Activated CD4-positive, alpha-beta T cell treated with anti-CD3 and anti-CD28 coated beads for 48 hours (primary cell): ENCODE measurements around the gene OSER1.

Experiments used
- DNase-seq: peaks from one replicate; pipeline ENCODE4 v3.0.0-alpha.2; 2020

The OSER1 gene

GRCh38 chr20:44223721-44224120 is 13.2 kb upstream of the OSER1 start:
- no peak for DNase-seq

DNA sequence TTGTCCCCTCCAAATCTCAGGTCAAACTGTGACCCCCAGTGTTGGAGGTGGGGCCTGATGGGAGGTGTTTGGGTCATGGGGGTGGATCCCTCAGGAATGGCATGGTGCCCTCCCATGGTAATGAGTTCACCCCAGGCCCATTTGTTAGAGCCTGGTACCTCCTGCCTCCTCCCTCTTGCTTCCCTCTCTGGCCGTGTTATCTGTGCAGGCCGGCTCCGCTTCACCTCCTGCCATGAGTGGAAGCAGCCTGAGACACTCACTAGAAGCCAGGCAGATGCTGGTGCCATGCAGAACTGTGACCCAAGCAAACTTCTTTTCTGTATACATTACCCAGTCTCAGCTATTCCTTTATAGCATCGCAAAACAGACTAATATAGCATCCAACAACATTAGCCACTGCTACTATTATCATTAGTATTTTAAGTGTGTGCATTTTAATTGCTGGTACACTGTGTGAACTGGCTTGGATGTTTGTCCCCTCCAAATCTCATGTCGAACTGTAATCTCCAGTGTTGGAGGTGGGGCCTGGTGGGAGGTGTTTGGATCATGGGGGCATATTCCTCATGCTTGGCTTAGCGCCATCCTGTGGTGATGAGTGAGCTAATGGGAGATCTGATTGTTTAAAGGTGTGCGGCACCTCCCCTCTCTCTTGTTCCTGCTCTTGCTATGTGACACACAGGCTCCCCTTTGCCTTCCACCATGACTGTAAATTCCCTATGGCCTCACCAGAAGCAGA is 12.2 kb upstream of the OSER1 start:
- DNase-seq = no peak

GRCh38 chr20:44222027-44222426 is 11.5 kb upstream of the OSER1 start:
- no peak for DNase-seq

- DNase-seq = no peak
Observed at GRCh38 chr20:44221368-44221954, 10.9 kb upstream of the OSER1 start.

GRCh38 chr20:44219791-44220190 is 9.2 kb upstream of the OSER1 start:
- no peak for DNase-seq

GRCh38 chr20:44219170-44219730 is 8.7 kb upstream of the OSER1 start:
- DNase-seq = no peak

DNA sequence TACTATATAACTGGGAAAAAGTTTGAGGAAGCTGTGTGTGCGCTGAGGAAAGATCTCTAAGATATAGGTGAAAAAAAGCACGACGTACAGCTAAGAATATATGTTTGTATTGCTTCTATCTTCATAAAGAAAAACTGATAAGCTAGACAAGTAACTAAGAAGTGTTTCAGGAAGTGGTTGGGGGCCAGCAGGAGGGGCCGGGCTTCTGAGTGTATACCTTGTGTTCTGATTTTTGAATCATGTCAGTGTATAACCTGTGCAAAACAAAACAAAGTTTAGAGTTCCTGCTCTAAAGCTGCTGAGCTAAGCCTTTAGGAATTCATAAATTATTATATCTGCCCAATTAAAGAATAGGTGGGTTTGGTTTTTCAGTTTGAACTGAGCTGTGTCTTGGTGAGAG is 7.9 kb upstream of the OSER1 start:
- peak; percentile 53 for DNase-seq

GRCh38 chr20:44217342-44218092 is 6.9 kb upstream of the OSER1 start:
- DNase-seq = peak; percentile 77

DNA sequence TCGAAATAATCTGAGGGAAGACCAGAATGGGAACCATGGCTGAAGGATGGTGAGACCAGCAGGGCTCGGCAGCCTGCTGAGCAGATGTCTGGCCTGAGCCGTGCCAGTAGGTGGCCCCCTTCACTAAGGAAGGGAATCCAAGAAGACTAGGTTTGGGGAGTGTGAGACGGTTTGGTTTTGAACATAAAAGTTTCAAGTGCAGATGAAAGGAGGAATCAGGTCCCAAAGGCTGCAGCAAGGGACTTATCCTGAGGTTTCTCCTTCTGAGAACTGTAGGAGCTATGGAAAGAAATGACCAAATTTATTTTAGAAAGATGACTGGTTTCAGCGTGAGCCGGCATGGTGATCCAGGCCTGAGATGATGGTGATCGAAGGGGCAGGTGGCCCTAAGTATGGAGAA is 4.6 kb upstream of the OSER1 start:
- DNase-seq = peak; percentile 82

DNA sequence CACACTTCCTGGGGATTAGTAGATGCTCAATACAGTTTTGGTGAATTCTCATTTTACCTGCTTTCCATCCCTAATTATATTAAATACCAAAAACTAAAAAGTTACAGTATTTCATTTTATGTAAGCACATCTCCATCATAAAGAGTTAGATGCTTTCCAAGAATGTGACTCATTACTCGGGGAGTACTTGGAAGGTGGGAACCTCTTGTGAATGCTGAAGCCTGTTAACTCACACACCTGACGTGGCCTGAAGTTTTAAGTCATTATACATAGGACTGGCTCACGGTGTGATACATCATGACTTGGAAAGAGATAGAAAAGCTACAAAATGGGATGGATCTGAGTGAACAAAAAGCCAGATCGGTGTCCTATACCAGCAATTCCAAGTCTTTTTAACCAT is 2.2 kb upstream of the OSER1 start:
- no peak for DNase-seq

- DNase-seq = peak; percentile 38
Observed at GRCh38 chr20:44211177-44212039, 837 bp upstream of the OSER1 start.

- DNase-seq = peak; percentile 25
Observed at GRCh38 chr20:44209686-44210405, 725 bp downstream of the OSER1 start.

GRCh38 chr20:44208770-44209169 is 1.8 kb downstream of the OSER1 start:
- no peak for DNase-seq

DNA sequence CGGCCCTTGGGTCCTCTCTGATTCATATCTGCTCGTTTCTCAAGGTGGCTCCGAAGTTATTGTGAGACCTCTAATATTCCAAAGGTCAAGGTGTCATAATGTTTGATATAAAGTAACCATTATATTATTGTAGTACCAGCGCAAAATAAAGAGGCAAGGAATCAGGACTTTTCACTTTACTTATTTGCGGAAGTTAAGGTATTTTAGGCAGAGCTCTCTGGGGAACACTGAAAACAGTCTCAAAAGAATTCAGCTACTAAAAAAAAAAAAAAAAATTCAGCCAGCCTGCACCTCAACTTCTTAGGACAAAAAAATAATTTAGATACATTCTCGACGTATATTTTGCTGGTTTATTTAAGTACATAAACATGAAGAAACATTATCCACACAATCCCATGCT is 2.4 kb downstream of the OSER1 start:
- no peak for DNase-seq

DNA sequence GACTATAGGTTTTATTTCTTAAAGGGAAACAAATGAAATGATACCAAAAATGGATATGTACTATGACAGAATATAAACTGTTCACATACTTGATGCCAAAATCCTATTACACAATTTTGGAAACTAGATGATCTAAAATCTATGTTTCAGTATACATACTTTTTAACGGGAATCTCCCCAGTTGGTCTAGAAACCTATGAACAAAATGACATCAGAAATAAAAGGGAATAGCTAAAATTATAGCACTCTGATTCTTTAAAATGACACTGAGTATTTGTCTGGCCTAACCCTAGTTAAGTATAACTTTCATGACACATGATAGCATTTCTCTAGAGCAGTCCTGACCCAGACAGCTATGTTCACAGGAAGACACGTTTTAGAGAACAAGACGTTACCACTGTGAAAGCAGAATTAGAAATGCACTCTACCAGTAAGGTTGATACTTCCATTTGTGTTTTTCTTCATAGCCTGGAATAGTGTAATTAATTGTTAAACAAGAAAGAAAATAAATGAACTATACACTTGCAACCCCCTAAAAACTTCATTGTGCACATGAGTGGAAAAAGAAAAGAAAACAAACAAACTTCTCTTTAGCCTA is 3.3 kb downstream of the OSER1 start:
- no peak for DNase-seq

- no peak for DNase-seq
Observed at GRCh38 chr20:44206132-44206531, 4.4 kb downstream of the OSER1 start.

GRCh38 chr20:44204832-44205215 is 5.7 kb downstream of the OSER1 start:
- no peak for DNase-seq

DNA sequence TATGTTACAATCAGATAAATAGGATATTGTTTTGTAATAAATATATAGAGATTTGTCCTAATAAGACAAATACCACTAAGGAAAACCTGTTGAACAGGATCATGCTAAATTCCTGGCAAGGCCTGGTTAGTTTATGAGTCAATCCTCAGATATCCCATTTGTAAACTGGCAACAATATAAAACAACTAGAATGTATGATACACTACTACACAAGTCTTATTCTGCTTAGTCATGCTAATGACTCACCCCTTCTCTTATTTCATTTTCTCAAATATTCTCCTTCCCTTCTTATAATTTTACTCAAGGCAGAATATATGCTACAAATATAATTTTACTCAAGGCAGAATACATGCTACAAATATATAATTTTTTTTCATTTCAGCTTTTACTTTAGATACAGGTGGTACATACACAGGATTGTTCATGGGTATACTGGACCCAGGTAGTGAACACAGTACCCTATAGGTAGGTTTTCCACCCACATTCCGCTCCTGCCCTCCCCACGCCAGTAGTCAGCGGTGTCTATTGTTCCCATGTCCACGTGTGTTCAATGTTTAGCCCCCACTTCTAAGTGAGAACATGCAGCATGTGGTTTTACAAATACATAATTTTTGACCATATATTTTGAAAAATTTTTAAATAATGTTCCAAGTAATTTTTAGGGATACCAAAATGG is 6.3 kb downstream of the OSER1 start:
- no peak for DNase-seq

DNA sequence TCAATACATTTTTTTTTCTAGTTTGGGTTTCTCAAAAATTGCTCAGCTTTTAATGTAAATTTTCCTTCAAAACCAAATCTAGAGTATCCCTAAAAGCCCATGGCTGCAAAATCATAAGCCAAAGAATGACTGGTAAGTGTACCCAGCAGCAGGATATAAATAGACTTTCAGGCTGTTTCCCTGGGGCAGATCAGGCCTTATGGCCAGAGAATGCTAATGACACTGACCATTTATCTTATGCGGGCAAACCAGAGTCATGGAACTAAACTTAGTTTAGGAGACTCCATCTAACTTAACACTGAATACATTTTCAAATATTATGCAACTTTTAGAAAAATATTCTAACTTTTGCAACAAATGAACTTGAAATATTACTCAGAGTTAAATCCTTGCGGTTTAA is 7.4 kb downstream of the OSER1 start:
- DNase-seq = no peak

DNA sequence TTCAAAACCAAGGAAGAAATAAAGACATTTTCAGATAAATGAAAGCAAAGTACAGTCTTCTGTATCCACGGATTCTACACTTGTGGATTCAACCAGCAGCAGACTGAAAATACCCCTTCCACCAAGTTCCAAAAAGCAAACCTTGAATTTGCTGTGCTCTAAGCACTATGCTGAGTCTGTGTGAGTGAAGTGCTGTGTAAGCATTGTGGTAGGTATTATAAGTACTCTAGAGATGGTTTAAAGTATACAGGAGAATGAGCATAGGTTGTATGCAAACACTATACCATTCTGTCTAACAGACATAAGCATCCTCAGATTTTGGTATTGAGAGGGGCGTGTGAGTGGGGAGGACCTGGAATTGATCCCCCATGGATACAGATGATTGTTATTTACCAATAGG is 9.6 kb downstream of the OSER1 start:
- no peak for DNase-seq

GRCh38 chr20:44200371-44200770 is 10.2 kb downstream of the OSER1 start:
- no peak for DNase-seq
